ENCODE data around the gene TMEM59L.
"Not testable (repeated sequence)": the region's sequence is repeated elsewhere in the genome, so short reads cannot be mapped to it uniquely, and the experiment has no call there.

TMEM59L gene

GRCh38 chr19:18612772-18613588 is at the start of gene TMEM59L:
Gene TMEM59L, plus strand, starts transcription at chr19:18612870. Its CDS starts 89 bp downstream, at chr19:18612959.
- no peak for DNase-seq

- DNase-seq: no peak
Measured at GRCh38 chr19:18566953-18567352, 45.7 kb upstream of the TMEM59L start.

GRCh38 chr19:18568367-18568766 is 44.3 kb upstream of the TMEM59L start:
- no peak for DNase-seq

- DNase-seq: peak; percentile 72
Measured at GRCh38 chr19:18571564-18572344, 40.9 kb upstream of the TMEM59L start, which contains the start of gene UBA52. Gene UBA52, plus strand, starts transcription at chr19:18571857. Its CDS starts 1,444 bp downstream, at chr19:18573301.

GRCh38 chr19:18574691-18575291 is 37.9 kb upstream of the TMEM59L start:
- no peak for DNase-seq

- DNase-seq: no peak
Measured at GRCh38 chr19:18576383-18576782, 36.3 kb upstream of the TMEM59L start.

- DNase-seq: no peak
Measured at GRCh38 chr19:18577365-18577914, 35.2 kb upstream of the TMEM59L start.

- DNase-seq: no peak
Measured at GRCh38 chr19:18580311-18580710, 32.4 kb upstream of the TMEM59L start.

GRCh38 chr19:18586306-18586705 is 26.4 kb upstream of the TMEM59L start:
- no peak for DNase-seq

- DNase-seq: no peak
Measured at GRCh38 chr19:18587561-18587960, 25.1 kb upstream of the TMEM59L start.

GRCh38 chr19:18587962-18588610 is 24.6 kb upstream of the TMEM59L start:
- no peak for DNase-seq

GRCh38 chr19:18588611-18589379 is 23.9 kb upstream of the TMEM59L start, which contains the start of gene REX1BD:
Gene REX1BD, plus strand, starts transcription at chr19:18588798. Its CDS starts 4 bp downstream, at chr19:18588802.
- DNase-seq: peak; percentile 30

- no peak for DNase-seq
Measured at GRCh38 chr19:18589380-18590272, 23.0 kb upstream of the TMEM59L start.

- peak; percentile 29 for DNase-seq
Measured at GRCh38 chr19:18590273-18591272, 22.1 kb upstream of the TMEM59L start.

- DNase-seq: no peak
Measured at GRCh38 chr19:18591735-18592385, 20.8 kb upstream of the TMEM59L start.

GRCh38 chr19:18592732-18593131 is 19.9 kb upstream of the TMEM59L start:
- not testable (repeated sequence) for DNase-seq

GRCh38 chr19:18593367-18594095 is 19.1 kb upstream of the TMEM59L start:
- DNase-seq: no peak

Measured in SIG-M5 (cell line).